GM12878 (cell line): ENCODE data around the gene ZNF628. TPM values are rescaled to one million over a fixed set of nuclear protein-coding genes. Genes with fewer than 3 reads are reported as not detected.

Experiments
- ATAC-seq: fragments of 200-7000 bp; cut with Tn5 transposase; 3 replicates; pipeline ENCODE4 v1.9.1; 2020; ENCODE audit warnings: mild to moderate bottlenecking, moderate library complexity
- BruUV-seq: library from RNA; stranded (reverse); fragments of 400-500 nt; replicated peaks from 2 replicates; lab custom pipeline; 2021; lab: Mats Ljungman, UMichigan
- CTCF ChIA-PET: fragments of 300-600 bp; sonication (Branson Sonifier 250); formaldehyde crosslinking; extraction: SDS; loops from one replicate; lab custom pipeline; 2021; ENCODE audit warnings: inconsistent platforms; lab: Yijun Ruan, JAX
- POLR2A ChIA-PET: fragments of 350-600 bp; formaldehyde crosslinking; extraction: SDS; loops from one replicate; lab custom pipeline; 2021; ENCODE audit warnings: inconsistent platforms; lab: Charles Lee
- RAD21 ChIA-PET: fragments of 300-600 bp; sonication (Branson Sonifier 250); formaldehyde crosslinking; loops from one replicate; lab custom pipeline; 2023; ENCODE audit warnings: antibody characterized with exemption; ENCODE audit not compliant: unreplicated experiment; lab: Charles Lee
- SMC1A ChIA-PET: fragments of 300-600 bp; sonication (Branson Sonifier 250); formaldehyde crosslinking; loops from one replicate; lab custom pipeline; 2023; ENCODE audit not compliant: unreplicated experiment, uncharacterized antibody; lab: Charles Lee
- DNase-seq: peaks from one replicate; pipeline ENCODE4 v3.0.0-alpha.2; 2011; ENCODE audit warnings: low read depth, low spot score
- FAIRE-seq: peaks from 3 replicates; lab custom pipeline; 2011; peaks lifted over from hg19 to GRCh38; lab: Jason Lieb, UNC
- H2AFZ ChIP-seq: 2 replicates; pipeline ENCODE4 v1.6.0; 2011; ENCODE audit warnings: low read depth, low read length, control low read depth; ENCODE audit not compliant: control insufficient read depth
- H3K27ac ChIP-seq: 2 replicates; pipeline ENCODE4 v1.5.1; 2011; ENCODE audit warnings: control low read depth; ENCODE audit not compliant: control insufficient read depth, insufficient read depth
- H3K27me3 ChIP-seq, 2 experiments: replicated peaks in 1 of 2; 2 replicates each; pipeline versions ENCODE4 v1.6.0 to v1.6.1; 2011; ENCODE audit warnings: low read length in 1 of 2; ENCODE audit not compliant: control insufficient read depth in 2 of 2, insufficient read depth in 2 of 2
- H3K36me3 ChIP-seq, 2 experiments: 2 replicates each; pipeline ENCODE4 v1.5.1; 2011; ENCODE audit warnings: low read length in 1 of 2; ENCODE audit not compliant: control insufficient read depth in 2 of 2, insufficient read depth in 2 of 2
- H3K4me1 ChIP-seq: 2 replicates; pipeline ENCODE4 v1.6.1; 2011; ENCODE audit warnings: mild to moderate bottlenecking, low read length, moderate library complexity, mixed read lengths; ENCODE audit not compliant: control insufficient read depth, insufficient read depth
- H3K4me2 ChIP-seq: 2 replicates; pipeline ENCODE4 v1.6.0; 2011; ENCODE audit warnings: control low read depth; ENCODE audit not compliant: control insufficient read depth, insufficient read depth
- H3K4me3 ChIP-seq: fragments of 200-600 bp; sonication (generic); 2 replicates; pipeline ENCODE4 v1.5.1; 2016
- H3K79me2 ChIP-seq: 2 replicates; pipeline ENCODE4 v1.6.0; 2011; ENCODE audit warnings: low read length; ENCODE audit not compliant: control insufficient read depth, insufficient read depth
- H3K9ac ChIP-seq: 2 replicates; pipeline ENCODE4 v1.8.0; 2011; ENCODE audit warnings: low read length, control low read depth, mixed read lengths; ENCODE audit not compliant: control insufficient read depth, insufficient read depth
- H3K9me3 ChIP-seq: replicated peaks from 3 replicates; pipeline ENCODE4 v1.5.1; 2011; ENCODE audit warnings: mild to moderate bottlenecking, low read length; ENCODE audit not compliant: control insufficient read depth, insufficient read depth
- H4K20me1 ChIP-seq: 2 replicates; pipeline ENCODE4 v1.6.0; 2011; ENCODE audit not compliant: control insufficient read depth, insufficient read depth
- IKZF2 ChIP-seq, 2 experiments: fragments of 450-650 bp; IDR thresholded peaks; 2 replicates each; pipeline ENCODE4 v1.6.1; 2017; ENCODE audit warnings: mild to moderate bottlenecking in 2 of 2, moderate library complexity in 2 of 2
- MLLT1 ChIP-seq: fragments of 450-650 bp; IDR thresholded peaks from 2 replicates; pipeline ENCODE4 v1.6.1; 2016; ENCODE audit warnings: mild to moderate bottlenecking
- MXI1 ChIP-seq: fragments of 150-350 bp; IDR thresholded peaks from 2 replicates; pipeline ENCODE4 v1.6.1; 2011; ENCODE audit warnings: low read depth, mild to moderate bottlenecking, inconsistent platforms, low read length, improper control_type of control experiment
- NFYB ChIP-seq: IDR thresholded peaks from 2 replicates; pipeline ENCODE4 v1.6.1; 2011; ENCODE audit warnings: low read depth, mild to moderate bottlenecking, low read length, improper control_type of control experiment, moderate library complexity; ENCODE audit not compliant: insufficient read depth
- USF2 ChIP-seq: IDR thresholded peaks from 2 replicates; pipeline ENCODE4 v1.6.1; 2011; ENCODE audit warnings: low read depth, low read length, improper control_type of control experiment, borderline replicate concordance
- ZZZ3 ChIP-seq: IDR thresholded peaks from 2 replicates; pipeline ENCODE4 v1.6.1; 2011; ENCODE audit warnings: low read depth; ENCODE audit not compliant: control insufficient read depth, insufficient read length
- WGBS: methylation state at CpG from one replicate; pipeline ENCODE4 v1.1.6; 2016; ENCODE audit warnings: low lambda C conversion rate; ENCODE audit not compliant: insufficient replicate concordance, insufficient coverage; ENCODE audit errors: missing lambda C conversion rate; 5-methylcytosine and 5-hydroxymethylcytosine counted together
- in situ Hi-C: fragments of 300-500 bp; cut with MboI; formaldehyde crosslinking; loops from 9 replicates; pipeline ENCODE4 v1.14.3; 2018; ENCODE audit warnings: mixed read lengths
- intact Hi-C: fragments of 100-400 bp; cut with micrococcal nuclease; formaldehyde crosslinking; loops from one replicate; pipeline ENCODE4 v1.14.2; 2022; ENCODE audit not compliant: unreplicated experiment
- polyA plus RNA-seq, 11 experiments: library from polyadenylated mRNA; depleted of rRNA in 4 of 11; unstranded in 6 of 11; stranded (reverse) in 5 of 11; fragments of >200 nt; fragmentation: Nextera tagmentation in 4 of 11; fragmentation: Illumina TruSeq in 1 of 11; extraction: Ambion mirVana in 4 of 11; extraction: Trizol in 1 of 11; gene quantifications; 1 replicate in 1 of 11; 2 replicates in 10 of 11; pipeline versions ENCODE4 v1.2.1 to v1.2.3, GENCODE V29; 2011 to 2016; ENCODE audit warnings: inconsistent platforms in 2 of 11, missing spikeins in 2 of 11, low read depth in 1 of 11
- total RNA-seq, 4 experiments: library from RNA; depleted of rRNA in 3 of 4; stranded (reverse); fragments of >200 nt in 3 of 4; fragmentation: Illumina TruSeq in 1 of 4; extraction: Trizol in 1 of 4; gene quantifications; 2 replicates each; pipeline versions ENCODE4 v1.2.1 to v1.2.3, GENCODE V29; 2013 to 2021

ZNF628 gene
- total and polyA plus RNA-seq, 10 of the 15 experiments (the other 5 are each of a cell fraction or from before 2014, with no cell fraction given), result 0.04 to 11.3 (median 1.6) TPM; not detected in 1

GRCh38 chr19:55500368-55500952, 24.0 kb downstream of the ZNF628 start (continued):
- TF ChIP-seq USF2, result no peak

- ATAC-seq, result no peak
- no peak overlapping the region for H2AFZ ChIP-seq
- no TSS peak for BruUV-seq
- no peak overlapping the region for H3K4me2 ChIP-seq
- CTCF ChIA-PET, result interaction anchor here (1.4 to 3.7 kb wide), 2 partner anchors 35 to 362 kb away, joined by 3 to 88 read pairs; no protein-coding TSS in a partner anchor
- TF ChIP-seq ZZZ3, result no peak
- 0 out of 2 replicates have a peak, but pooled peaks have one; percentile 21 for TF ChIP-seq MLLT1
- TF ChIP-seq NFYB, result no peak
- peak; percentile 35 to 54; a peak in 2 of 4 replicates for TF ChIP-seq IKZF2 (IDR thresholded peaks at IDR 0.05)
- TF ChIP-seq MXI1, result no peak
- in situ Hi-C loops (no loop called here), intact Hi-C loops (loop anchor here (2.0 kb wide), 1 partner anchor 362 kb away; no protein-coding TSS in a partner anchor)
- H4K20me1 ChIP-seq, result no peaks in the 10 kb centered on the region
- no peak overlapping the region for H3K4me3 ChIP-seq
- POLR2A ChIA-PET, result no interaction called here
- H3K4me1 ChIP-seq, result peaks cover 5% of the 10 kb centered on the region
- H3K9me3 ChIP-seq, result no peaks in the 10 kb centered on the region
- RAD21 ChIA-PET, result no interaction called here
- H3K27me3 ChIP-seq, result no peaks in the 10 kb centered on the region
- no peak for FAIRE-seq
- H3K36me3 ChIP-seq, result no peaks in the 10 kb centered on the region
- SMC1A ChIA-PET, result no interaction called here
- no peak overlapping the region for H3K27ac ChIP-seq
- no peak for DNase-seq
- 70% methylated on average over 9 of the region's 9 CpGs for WGBS
- no peak overlapping the region for H3K9ac ChIP-seq
- H3K79me2 ChIP-seq, result no peaks in the 10 kb centered on the region
These were observed 26.0 kb downstream of the ZNF628 start for GRCh38 chr19:55502197-55502952.
